ENCODE data around the gene MRPL46.

DNA sequence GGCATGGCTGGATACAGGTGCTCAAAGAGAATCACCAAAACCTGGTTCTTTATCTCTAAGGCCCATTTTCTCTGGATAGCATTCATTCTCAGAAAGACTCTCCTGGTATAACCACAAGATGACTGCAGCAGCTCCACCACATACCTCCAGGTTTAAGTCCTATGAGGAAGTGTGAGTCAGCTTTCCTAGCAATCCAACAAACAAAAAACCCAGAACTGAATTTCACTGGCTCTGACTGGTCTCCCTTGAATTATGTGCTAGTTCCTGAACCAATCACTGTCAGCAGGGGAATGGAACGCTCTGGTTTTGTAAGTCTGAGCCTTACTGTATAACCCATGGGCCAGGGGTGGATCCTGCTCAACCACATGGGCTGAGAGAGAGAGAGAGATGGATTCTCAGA, 27.2 kb downstream of the MRPL46 start:
- TF ChIP-seq, protein P1, sequence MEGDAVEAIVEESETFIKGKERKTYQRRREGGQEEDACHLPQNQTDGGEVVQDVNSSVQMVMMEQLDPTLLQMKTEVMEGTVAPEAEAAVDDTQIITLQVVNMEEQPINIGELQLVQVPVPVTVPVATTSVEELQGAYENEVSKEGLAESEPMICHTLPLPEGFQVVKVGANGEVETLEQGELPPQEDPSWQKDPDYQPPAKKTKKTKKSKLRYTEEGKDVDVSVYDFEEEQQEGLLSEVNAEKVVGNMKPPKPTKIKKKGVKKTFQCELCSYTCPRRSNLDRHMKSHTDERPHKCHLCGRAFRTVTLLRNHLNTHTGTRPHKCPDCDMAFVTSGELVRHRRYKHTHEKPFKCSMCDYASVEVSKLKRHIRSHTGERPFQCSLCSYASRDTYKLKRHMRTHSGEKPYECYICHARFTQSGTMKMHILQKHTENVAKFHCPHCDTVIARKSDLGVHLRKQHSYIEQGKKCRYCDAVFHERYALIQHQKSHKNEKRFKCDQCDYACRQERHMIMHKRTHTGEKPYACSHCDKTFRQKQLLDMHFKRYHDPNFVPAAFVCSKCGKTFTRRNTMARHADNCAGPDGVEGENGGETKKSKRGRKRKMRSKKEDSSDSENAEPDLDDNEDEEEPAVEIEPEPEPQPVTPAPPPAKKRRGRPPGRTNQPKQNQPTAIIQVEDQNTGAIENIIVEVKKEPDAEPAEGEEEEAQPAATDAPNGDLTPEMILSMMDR (IDR thresholded peaks at IDR 0.05; ENCODE audit: low read length), result no peak
- TF ChIP-seq EZH2 (IDR thresholded peaks at IDR 0.05; ENCODE audit: borderline replicate concordance, low read length), result no peak
